Measurements from ENCODE around the gene ELMO1.
A peak's percentile ranks its signal among the peaks of the same experiment; 100 is the strongest.

Gene ELMO1

GRCh38 chr7:37353949-37354655, 94.6 kb downstream of the ELMO1 start:
- DNase-seq, result no peak
- TF ChIP-seq POLR2A (IDR thresholded peaks at IDR 0.05; ENCODE audit: low read length) (no peak), GATA1 (IDR thresholded peaks at IDR 0.05; ENCODE audit: low read depth, low read length) (no peak)

- no peak for TF ChIP-seq GATA1 (IDR thresholded peaks at IDR 0.05; ENCODE audit: low read depth, low read length)
- peak; percentile 99 for TF ChIP-seq POLR2A (IDR thresholded peaks at IDR 0.05; ENCODE audit: low read length)
- DNase-seq, result peak; percentile 67 to 71
Observed at GRCh38 chr7:37352974-37353948, 95.4 kb downstream of the ELMO1 start.

GRCh38 chr7:37352251-37352880, 96.3 kb downstream of the ELMO1 start:
- TF ChIP-seq GATA1 (IDR thresholded peaks at IDR 0.05; ENCODE audit: low read depth, low read length) (no peak), POLR2A (IDR thresholded peaks at IDR 0.05; ENCODE audit: low read length) (no peak)
- DNase-seq, result no peak

GRCh38 chr7:37351716-37352115, 96.9 kb downstream of the ELMO1 start:
- DNase-seq, result no peak
- TF ChIP-seq GATA1 (IDR thresholded peaks at IDR 0.05; ENCODE audit: low read depth, low read length) (no peak), POLR2A (IDR thresholded peaks at IDR 0.05; ENCODE audit: low read length) (peak; percentile 74)

GRCh38 chr7:37349979-37350590, 98.6 kb downstream of the ELMO1 start:
- TF ChIP-seq POLR2A (IDR thresholded peaks at IDR 0.05; ENCODE audit: low read length), result peak; percentile 47
- TF ChIP-seq GATA1 (IDR thresholded peaks at IDR 0.05; ENCODE audit: low read depth, low read length), result no peak

GRCh38 chr7:37348982-37349381, 99.7 kb downstream of the ELMO1 start:
- DNase-seq, result no peak
- TF ChIP-seq POLR2A (IDR thresholded peaks at IDR 0.05; ENCODE audit: low read length) (peak; percentile 64), GATA1 (IDR thresholded peaks at IDR 0.05; ENCODE audit: low read depth, low read length) (no peak)

More at GRCh38 chr7:37349979-37350590, 98.6 kb downstream of the ELMO1 start:
- no peak for DNase-seq

- TF ChIP-seq POLR2A (IDR thresholded peaks at IDR 0.05; ENCODE audit: low read length) (peak; percentile 10), GATA1 (IDR thresholded peaks at IDR 0.05; ENCODE audit: low read depth, low read length) (no peak)
- DNase-seq, result no peak
Observed at GRCh38 chr7:37346761-37347160, 101.9 kb downstream of the ELMO1 start.

- no peak for TF ChIP-seq POLR2A (IDR thresholded peaks at IDR 0.05; ENCODE audit: low read length)
- TF ChIP-seq GATA1 (IDR thresholded peaks at IDR 0.05; ENCODE audit: low read depth, low read length), result no peak
- DNase-seq, result peak in 1 of 2 experiments; percentile 6
Observed at GRCh38 chr7:37344886-37345579, 103.6 kb downstream of the ELMO1 start.

- TF ChIP-seq POLR2A (IDR thresholded peaks at IDR 0.05; ENCODE audit: low read length) (peak; percentile 76), GATA1 (IDR thresholded peaks at IDR 0.05; ENCODE audit: low read depth, low read length) (no peak)
- DNase-seq, result peak; percentile 29 to 48
Observed at GRCh38 chr7:37342688-37343471, 105.8 kb downstream of the ELMO1 start.

- DNase-seq, result no peak
- TF ChIP-seq POLR2A (IDR thresholded peaks at IDR 0.05; ENCODE audit: low read length) (no peak), GATA1 (IDR thresholded peaks at IDR 0.05; ENCODE audit: low read depth, low read length) (no peak)
Observed at GRCh38 chr7:37342176-37342687, 106.4 kb downstream of the ELMO1 start.

GRCh38 chr7:37341033-37341630, 107.5 kb downstream of the ELMO1 start:
- TF ChIP-seq POLR2A (IDR thresholded peaks at IDR 0.05; ENCODE audit: low read length), result no peak
- TF ChIP-seq GATA1 (IDR thresholded peaks at IDR 0.05; ENCODE audit: low read depth, low read length), result no peak
- no peak for DNase-seq

- TF ChIP-seq POLR2A (IDR thresholded peaks at IDR 0.05; ENCODE audit: low read length) (no peak), GATA1 (IDR thresholded peaks at IDR 0.05; ENCODE audit: low read depth, low read length) (no peak)
- DNase-seq, result no peak
Observed at GRCh38 chr7:37338966-37339365, 109.7 kb downstream of the ELMO1 start.
